GM18907 (cell line): ENCODE results near the gene SBNO2.
"Not testable (repeated sequence)": the region's sequence is repeated elsewhere in the genome, so short reads cannot be mapped to it uniquely, and the experiment has no call there.

Experiments
- ATAC-seq: cut with Tn5 transposase; IDR thresholded peaks from one replicate; pipeline ENCODE4 v1.9.1; 2021; ENCODE audit warnings: mild to moderate bottlenecking, moderate library complexity; ENCODE audit not compliant: unreplicated experiment

The SBNO2 gene

DNA sequence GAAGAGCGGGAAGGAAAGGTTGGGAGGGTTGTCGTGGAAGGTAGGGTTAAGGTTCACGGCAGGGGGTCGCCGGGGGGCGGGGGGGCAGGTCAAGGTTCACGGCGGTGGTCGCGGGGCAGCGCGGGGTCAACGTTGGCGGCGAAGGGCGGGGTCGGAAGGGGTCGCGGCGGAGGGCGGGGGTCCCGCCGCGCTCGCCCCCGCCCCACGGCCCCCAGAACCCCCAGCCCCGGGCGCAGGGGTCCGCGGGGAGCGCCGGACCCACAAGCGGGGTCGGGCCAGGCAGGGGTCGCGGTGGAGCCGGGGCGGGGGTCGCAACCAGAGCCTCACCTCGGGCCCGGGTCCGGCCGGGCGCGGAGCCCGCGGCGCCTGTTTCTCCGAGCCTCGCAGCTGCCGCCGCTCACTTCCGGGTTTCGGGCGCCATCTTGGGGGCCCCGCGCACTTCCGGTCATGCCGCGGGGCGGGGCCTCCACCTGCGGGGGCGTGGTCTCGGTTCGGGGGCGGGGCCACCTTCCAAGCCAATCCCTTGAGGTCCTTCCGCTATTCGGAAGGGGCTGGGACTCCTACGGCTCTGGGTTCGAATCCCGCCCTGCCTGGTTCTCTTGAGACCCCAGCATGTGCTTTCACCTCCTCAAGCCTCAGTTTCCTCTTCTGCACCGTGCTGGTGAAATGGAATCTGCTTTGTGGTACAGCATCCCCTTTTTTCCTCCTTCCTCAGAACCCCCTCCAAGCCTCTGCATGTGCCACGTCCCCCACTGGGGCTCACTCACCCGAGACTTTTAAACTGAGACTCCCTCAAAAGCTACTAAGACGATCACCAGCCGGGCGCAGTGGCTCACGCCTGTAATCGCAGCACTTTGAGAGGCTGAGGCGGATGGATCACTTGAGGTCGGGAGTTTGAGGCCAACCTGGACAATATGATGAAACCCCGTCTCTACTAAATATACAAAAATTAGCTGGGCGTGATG, at the start of gene SBNO2:
TSS of gene SBNO2 (minus strand) at position 424 of the 965 bp plus-strand sequence. CDS start 19,992 bp downstream, outside the sequence.
- peak; percentile 50 for ATAC-seq

GRCh38 chr19:1223018-1223855, 49.2 kb upstream of the SBNO2 start:
- no peak for ATAC-seq

GRCh38 chr19:1222394-1222793, 48.3 kb upstream of the SBNO2 start:
- no peak for ATAC-seq

DNA sequence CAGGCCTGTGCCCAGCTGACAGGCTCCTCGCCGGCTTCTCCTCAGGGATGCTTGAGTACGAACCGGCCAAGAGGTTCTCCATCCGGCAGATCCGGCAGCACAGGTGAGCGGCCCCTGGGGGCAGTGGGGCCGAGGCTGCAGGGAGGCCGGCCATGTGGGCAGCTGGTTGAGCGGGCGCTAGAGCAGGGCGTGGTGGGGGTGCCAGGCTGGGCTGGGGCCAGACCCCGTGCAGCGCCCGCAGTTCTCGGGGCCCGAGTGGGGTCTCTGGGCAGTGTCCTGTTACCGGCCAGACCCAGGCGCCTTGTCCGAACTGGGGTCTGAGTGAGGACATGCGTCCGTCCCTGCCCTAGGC, 47.8 kb upstream of the SBNO2 start:
- no peak for ATAC-seq

DNA sequence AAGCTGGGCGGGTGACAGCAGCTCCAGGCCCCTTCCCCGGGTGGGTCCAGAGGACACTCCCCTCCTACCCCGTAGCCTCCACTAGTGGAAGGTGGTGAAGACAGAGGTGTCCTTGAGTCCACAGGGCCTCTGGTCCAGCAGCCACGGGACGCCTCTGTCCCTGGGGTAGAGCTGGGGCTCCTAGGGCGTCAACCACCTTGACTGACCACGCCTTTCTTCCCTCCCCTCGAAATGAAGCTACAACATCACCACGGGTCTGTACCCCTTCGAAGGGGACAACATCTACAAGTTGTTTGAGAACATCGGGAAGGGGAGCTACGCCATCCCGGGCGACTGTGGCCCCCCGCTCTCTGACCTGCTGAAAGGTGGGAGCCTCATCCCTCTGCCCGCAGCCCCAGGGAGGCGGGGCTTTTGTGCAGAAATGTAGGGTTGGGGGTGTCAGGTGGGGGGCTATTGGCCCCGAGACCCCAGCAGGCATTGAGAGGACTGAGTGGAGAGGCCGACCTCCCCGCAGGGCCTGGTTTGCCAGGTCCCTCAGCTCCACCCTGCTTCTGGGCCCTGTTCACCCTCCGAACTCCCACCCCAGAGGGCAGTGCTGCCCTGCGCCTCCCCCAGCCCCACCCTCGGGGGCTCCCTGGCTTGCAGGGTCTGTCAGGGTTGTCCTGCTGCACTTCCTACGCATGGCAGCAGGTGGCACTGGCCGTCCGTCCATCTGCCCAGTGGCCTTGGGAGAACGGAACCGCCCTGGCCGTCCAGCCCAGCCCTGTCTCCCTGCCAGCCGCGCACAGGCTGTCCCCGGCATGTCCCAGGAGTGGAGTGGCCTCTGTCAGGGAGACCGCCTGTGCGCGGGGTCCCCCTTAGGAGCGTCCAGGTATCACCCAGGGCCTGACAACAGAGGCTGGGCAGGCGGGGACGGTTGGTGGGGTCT, 47.2 kb upstream of the SBNO2 start:
- ATAC-seq: no peak

GRCh38 chr19:1220477-1220930, 46.4 kb upstream of the SBNO2 start:
- no peak for ATAC-seq

GRCh38 chr19:1219786-1220476, 45.9 kb upstream of the SBNO2 start:
- no peak for ATAC-seq

- ATAC-seq: no peak
Measured at GRCh38 chr19:1218751-1219567, 44.9 kb upstream of the SBNO2 start.

- no peak for ATAC-seq
Measured at GRCh38 chr19:1217366-1217765, 43.3 kb upstream of the SBNO2 start.

DNA sequence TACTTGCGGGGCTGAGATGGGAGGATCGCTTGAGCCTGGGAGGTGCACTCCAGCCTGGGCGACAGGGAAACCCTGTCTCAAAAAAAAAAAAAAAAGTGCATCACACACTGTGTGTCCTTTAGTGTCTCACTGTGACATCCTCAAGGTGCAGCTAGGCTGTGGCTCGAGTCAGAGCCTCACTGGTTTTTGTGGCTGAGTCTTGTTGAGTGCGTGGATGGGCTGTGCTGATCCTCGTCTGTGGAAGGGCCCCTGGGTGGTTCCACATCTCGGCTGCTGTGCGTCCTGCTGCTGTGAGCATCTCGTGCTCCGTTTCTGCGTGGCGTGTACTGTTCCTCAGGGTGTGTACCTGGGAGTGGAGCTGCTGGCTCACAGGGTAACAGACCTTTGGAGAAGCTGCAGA, 42.7 kb upstream of the SBNO2 start:
- no peak for ATAC-seq

GRCh38 chr19:1214862-1215731, 41.0 kb upstream of the SBNO2 start:
- no peak for ATAC-seq

DNA sequence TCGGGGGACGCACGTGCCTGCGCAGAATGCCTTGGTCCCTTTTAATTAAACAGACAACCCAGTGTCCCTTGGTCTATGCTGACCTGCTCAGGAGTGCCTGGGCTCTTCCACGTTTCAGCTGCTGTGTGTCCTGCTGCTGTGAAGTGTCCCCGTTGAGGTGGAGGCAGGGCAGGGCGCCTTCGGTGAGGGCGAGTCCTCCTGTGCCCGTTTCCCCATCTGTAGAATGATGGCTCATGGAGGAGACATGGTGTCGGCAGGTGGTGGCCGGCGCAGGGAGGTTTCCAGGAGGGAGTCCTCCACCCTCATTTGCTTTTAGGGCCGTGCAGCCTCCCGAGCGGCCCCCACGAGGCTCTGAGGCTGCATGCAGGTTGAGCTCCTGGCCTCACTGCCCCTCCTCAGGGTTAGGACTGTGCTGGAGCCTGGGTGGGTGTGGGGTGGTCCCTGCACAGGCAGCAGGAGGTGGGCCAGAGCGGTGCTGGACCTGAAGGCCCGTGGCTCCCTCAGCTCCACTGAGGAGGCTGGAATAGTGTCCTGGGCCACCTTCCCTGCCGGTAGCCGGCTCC, 40.3 kb upstream of the SBNO2 start:
- no peak for ATAC-seq

GRCh38 chr19:1213391-1214286, 39.6 kb upstream of the SBNO2 start:
- ATAC-seq: peak; percentile 40

DNA sequence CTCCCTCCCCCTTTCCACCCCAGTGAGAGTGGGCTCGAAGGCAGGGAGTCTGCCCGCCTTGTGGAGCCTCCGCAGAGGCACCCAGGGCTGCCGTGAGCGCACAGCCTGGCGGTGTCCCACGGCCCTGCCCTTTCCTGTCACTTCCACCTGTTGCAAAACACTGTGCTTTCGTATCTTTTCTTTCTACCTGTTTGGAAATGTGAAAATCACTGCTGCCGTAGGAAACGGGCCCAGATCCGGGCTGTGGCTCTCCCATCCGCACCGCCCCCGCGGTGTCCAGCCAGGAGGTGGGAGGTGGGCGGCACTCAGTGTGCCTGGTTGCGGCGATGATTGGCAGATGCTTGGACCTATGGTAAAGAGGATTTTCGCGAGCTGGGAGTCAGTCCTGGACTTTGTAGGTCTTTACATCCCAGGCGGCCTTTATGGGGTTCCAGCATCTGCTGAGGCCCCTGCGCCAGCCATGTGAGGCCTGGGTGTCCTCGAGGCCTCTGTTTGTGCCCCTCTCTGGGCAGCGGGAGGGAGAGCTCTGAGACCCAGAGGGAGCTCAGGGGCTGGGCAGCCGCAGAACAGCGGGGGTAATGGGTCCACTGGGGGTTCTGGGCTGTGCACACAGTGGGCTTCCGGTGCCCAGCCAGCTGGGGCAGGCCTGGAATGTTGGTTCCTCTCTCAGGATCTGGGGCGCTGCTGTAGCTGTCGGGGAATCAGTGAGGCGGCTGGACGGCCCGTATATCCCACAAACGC, 37.6 kb upstream of the SBNO2 start:
- no peak for ATAC-seq

DNA sequence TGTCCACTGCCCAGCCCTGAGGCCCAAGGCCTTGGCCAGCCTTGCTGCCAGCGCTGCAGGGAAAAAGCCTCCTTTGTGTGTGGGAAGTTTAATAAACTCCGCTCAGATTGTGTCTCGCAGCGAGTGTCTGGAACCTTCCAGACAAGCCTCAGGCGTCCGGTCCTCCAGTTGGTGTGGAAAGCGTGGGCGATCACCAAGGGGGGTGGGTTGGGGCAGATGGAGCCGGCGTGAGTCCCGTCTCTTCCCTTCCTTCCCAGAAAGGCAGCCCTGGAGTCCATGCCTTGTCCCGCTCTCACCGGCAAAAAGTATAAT, 36.1 kb upstream of the SBNO2 start:
- no peak for ATAC-seq

- not testable (repeated sequence) for ATAC-seq
Measured at GRCh38 chr19:1208830-1209229, 34.8 kb upstream of the SBNO2 start.
